Uterus (tissue), 2 donors: ENCODE measurements around the gene HLA-DQA1.

ENCODE experiments used
- CTCF ChIP-seq, 4 experiments: fragments of 200-600 bp in 2 of 4; fragments of 450-650 bp in 2 of 4; sonication (generic) in 2 of 4; IDR thresholded peaks; one replicate each; pipeline ENCODE4 v1.5.1; 2016 to 2019; ENCODE audit warnings: antibody characterized with exemption in 4 of 4, mild to moderate bottlenecking in 2 of 4, moderate library complexity in 1 of 4
- POLR2A ChIP-seq, 2 donors: fragments of 450-650 bp; IDR thresholded peaks; one replicate each; pipeline ENCODE4 v1.6.1; 2016; ENCODE audit warnings: antibody characterized with exemption in 2 of 2, mild to moderate bottlenecking in 1 of 2, moderate library complexity in 1 of 2

GRCh38 chr6:32624565-32624964 is 12.6 kb upstream of the HLA-DQA1 start:
- TF ChIP-seq CTCF (IDR thresholded peaks at IDR 0.05) (no peak), POLR2A (IDR thresholded peaks at IDR 0.05) (no peak)
